CD4-positive, alpha-beta T cell treated with Interleukin-15 for 1 hour (primary cell): ENCODE measurements around the gene TMED7.

Experiments used
- DNase-seq: peaks from one replicate; pipeline ENCODE4 v3.0.0-alpha.2; 2020

The TMED7 gene

GRCh38 chr5:115579216-115579615 lies 46.6 kb downstream of the TMED7 start:
- no peak for DNase-seq

- DNase-seq: no peak
Observed at GRCh38 chr5:115578657-115579056, 47.2 kb downstream of the TMED7 start.

- DNase-seq: no peak
Observed at GRCh38 chr5:115577741-115578140, 48.1 kb downstream of the TMED7 start.

GRCh38 chr5:115577329-115577728 lies 48.5 kb downstream of the TMED7 start:
- no peak for DNase-seq

GRCh38 chr5:115575167-115576070 lies 50.4 kb downstream of the TMED7 start:
- no peak for DNase-seq

GRCh38 chr5:115573133-115573532 lies 52.7 kb downstream of the TMED7 start:
- no peak for DNase-seq

- no peak for DNase-seq
Observed at GRCh38 chr5:115571441-115571878, 54.4 kb downstream of the TMED7 start.

GRCh38 chr5:115568668-115569067 lies 57.2 kb downstream of the TMED7 start:
- DNase-seq: no peak

GRCh38 chr5:115565233-115565632 lies 60.6 kb downstream of the TMED7 start:
- DNase-seq: no peak
